BJ (cell line): Measurements from ENCODE around the gene ATP1A1. TPM values are rescaled to one million over a fixed set of nuclear protein-coding genes. Genes with fewer than 3 reads are reported as not detected.

ENCODE experiments used
- CTCF ChIA-PET: fragments of 350-600 bp; formaldehyde crosslinking; extraction: SDS; loops from one replicate; lab custom pipeline; 2021; ENCODE audit warnings: antibody characterized with exemption, inconsistent platforms; lab: Yijun Ruan, JAX
- POLR2A ChIA-PET: fragments of 300-600 bp; sonication (Branson Sonifier 250); formaldehyde crosslinking; extraction: SDS; loops from one replicate; lab custom pipeline; 2021; ENCODE audit warnings: antibody characterized with exemption; lab: Charles Lee
- DNase-seq: peaks from one replicate; pipeline ENCODE4 v3.0.0-alpha.2; 2011; ENCODE audit warnings: low read depth
- H3K27me3 ChIP-seq: 2 replicates; pipeline ENCODE4 v1.6.0; 2011; ENCODE audit warnings: low read length; ENCODE audit not compliant: control insufficient read depth, insufficient read depth
- H3K36me3 ChIP-seq: 2 replicates; pipeline ENCODE4 v1.5.1; 2011; ENCODE audit warnings: low read length; ENCODE audit not compliant: control insufficient read depth, insufficient read depth
- H3K4me3 ChIP-seq: 2 replicates; pipeline ENCODE4 v1.5.1; 2011; ENCODE audit warnings: low read depth, mild to moderate bottlenecking, control low read depth, low read length
- CTCF ChIP-seq: IDR thresholded peaks from 2 replicates; pipeline ENCODE4 v1.5.1; 2011; ENCODE audit warnings: low read depth, mild to moderate bottlenecking, control low read depth, inconsistent platforms, low read length, moderate library complexity; ENCODE audit not compliant: insufficient read depth
- polyA plus RNA-seq: library from polyadenylated mRNA; depleted of rRNA; stranded (reverse); fragments of >200 nt; gene quantifications from 2 replicates; pipeline ENCODE4 v1.2.3, GENCODE V29; 2011

The ATP1A1 gene
- polyA plus RNA-seq, 1 experiment = 392 TPM

GRCh38 chr1:116388122-116388521 lies 15.1 kb downstream of the ATP1A1 start:
- no peak for DNase-seq
- ChIA-PET CTCF (interaction anchor here (1.2 kb wide), 1 partner anchor 9 kb away, joined by 3 read pairs; no protein-coding TSS in a partner anchor), POLR2A (no interaction called here)
- Histone ChIP-seq H3K36me3 (peaks cover 23% of the 10 kb centered on the region), H3K27me3 (no peaks in the 10 kb centered on the region), H3K4me3 (no peak overlapping the region)
- no peak for TF ChIP-seq CTCF

GRCh38 chr1:116389013-116389412 lies 16.0 kb downstream of the ATP1A1 start:
- ChIA-PET POLR2A (no interaction called here), CTCF (no interaction called here)
- no peak overlapping the region for H3K4me3 ChIP-seq
- H3K36me3 ChIP-seq = peaks cover 26% of the 10 kb centered on the region
- TF ChIP-seq CTCF = no peak
- DNase-seq = no peak
- no peaks in the 10 kb centered on the region for H3K27me3 ChIP-seq

- CTCF ChIA-PET = interaction anchor here (1.0 kb wide), 1 partner anchor 8 kb away, joined by 3 read pairs; no protein-coding TSS in a partner anchor
- POLR2A ChIA-PET = no interaction called here
These were observed 16.6 kb downstream of the ATP1A1 start for GRCh38 chr1:116389686-116390085.

GRCh38 chr1:116390195-116390594 lies 17.2 kb downstream of the ATP1A1 start:
- Histone ChIP-seq H3K4me3 (no peak overlapping the region), H3K36me3 (peaks cover 29% of the 10 kb centered on the region), H3K27me3 (no peaks in the 10 kb centered on the region)
- no peak for DNase-seq
- CTCF ChIA-PET = interaction anchor here (1.0 kb wide), 1 partner anchor 9 kb away, joined by 3 read pairs; no protein-coding TSS in a partner anchor
- TF ChIP-seq CTCF = no peak
- POLR2A ChIA-PET = no interaction called here

More at GRCh38 chr1:116389686-116390085, 16.6 kb downstream of the ATP1A1 start:
- TF ChIP-seq CTCF = no peak
- DNase-seq = no peak
- H3K4me3 ChIP-seq = no peak overlapping the region
- peaks cover 26% of the 10 kb centered on the region for H3K36me3 ChIP-seq
- H3K27me3 ChIP-seq = no peaks in the 10 kb centered on the region

GRCh38 chr1:116391185-116391584 lies 18.1 kb downstream of the ATP1A1 start:
- DNase-seq = no peak
- H3K4me3 ChIP-seq = no peak overlapping the region
- no peaks in the 10 kb centered on the region for H3K27me3 ChIP-seq
- CTCF ChIA-PET = interaction anchor here (0.7 to 1.9 kb wide), 2 partner anchors 11 to 243 kb away, joined by 3 to 5 read pairs; no protein-coding TSS in a partner anchor
- TF ChIP-seq CTCF = no peak
- H3K36me3 ChIP-seq = peaks cover 28% of the 10 kb centered on the region
- POLR2A ChIA-PET = no interaction called here
